ENCODE results near the gene DHRS1.

DHRS1 gene

DNA sequence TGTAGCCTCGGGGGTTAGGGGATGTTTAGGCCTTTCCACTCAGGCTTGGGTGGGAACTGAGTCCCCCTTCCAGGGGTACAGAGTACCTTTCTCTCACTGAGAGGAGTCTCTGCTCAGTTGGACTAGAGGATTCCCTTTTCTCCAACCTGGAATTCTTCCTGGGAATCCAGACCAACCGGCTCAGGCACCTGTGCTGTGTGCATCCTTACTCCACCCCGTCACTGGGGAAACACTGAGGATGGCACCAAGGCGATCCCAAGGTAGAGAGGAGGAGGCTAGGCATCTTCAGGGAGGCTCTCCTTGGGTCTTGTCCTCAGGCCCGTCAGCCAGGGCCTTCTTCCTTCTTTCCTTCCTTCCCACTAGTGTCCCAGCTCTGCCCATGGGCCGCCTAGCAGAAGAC lies 35.7 kb downstream of the DHRS1 start:
- no peak for DNase-seq (ENCODE audit: low read depth, low spot score)

DNA sequence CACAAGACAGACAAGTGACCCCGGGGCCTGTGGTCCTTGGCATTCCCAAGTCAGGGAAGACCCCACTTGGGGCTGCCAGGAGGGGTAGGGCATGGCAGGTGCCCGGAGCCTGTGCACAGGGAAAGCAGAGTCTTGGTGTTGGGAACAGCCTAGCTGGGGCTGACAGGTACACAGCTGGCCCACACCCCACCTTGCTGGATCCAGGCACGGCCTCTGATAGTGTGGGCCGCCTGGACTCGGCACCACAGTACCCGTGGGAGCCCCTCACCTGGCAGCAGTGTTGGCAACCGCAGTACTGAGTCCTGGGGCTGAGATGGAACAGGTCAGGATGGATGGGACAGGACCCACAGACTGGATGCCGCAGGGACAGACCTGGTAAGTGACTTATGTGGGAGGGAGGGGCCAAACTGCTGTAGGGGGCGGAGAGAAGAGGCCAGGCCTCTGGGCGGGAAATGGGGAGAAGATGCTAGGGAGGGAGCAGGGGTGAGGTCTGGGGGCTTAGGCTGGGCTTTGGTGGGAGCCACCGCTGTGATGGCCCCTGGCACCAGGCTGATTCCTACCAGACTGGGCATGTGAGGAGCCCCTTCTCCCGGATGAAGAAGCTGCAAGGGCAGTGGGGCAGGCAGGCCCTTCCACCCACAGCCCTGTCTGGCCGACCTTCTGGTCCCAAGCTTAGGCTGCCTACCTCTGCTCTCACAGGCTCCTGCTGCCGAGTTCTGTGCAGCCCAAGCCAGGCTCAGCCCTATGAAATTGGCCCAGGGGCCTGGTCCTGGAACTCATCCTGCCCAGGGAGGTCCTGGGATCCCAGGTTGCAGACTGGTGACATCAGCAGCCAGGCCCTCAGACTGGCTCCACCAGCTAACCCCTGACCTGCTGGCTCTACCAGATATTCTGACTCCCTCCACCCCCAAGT lies 36.5 kb downstream of the DHRS1 start, which contains the start of gene TGM1:
Gene TGM1 (minus strand): TSS at position 357 of the 913 bp plus-strand sequence. CDS start 825 bp downstream, outside the sequence.
- peak; percentile 92 for DNase-seq (ENCODE audit: low read depth, low spot score)

DNA sequence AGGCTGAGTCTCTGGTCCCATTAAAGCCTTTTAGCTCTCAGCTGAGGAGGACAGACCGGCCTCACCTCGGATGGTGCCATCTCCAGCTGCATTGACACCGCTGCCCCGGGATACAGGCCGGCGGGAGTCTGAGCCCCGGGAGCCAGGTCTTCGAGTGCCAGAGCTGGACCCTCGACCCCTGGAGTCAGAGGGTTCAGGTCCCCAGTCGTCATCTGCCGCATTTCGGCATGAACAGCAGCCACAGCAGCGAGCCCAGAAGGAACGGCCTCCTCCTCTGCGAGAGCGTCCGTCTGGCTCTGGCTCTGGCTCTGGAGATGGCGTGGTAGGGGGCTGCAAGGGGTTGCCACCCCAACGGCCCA lies 37.6 kb downstream of the DHRS1 start:
- DNase-seq (ENCODE audit: low read depth, low spot score) = no peak

DNA sequence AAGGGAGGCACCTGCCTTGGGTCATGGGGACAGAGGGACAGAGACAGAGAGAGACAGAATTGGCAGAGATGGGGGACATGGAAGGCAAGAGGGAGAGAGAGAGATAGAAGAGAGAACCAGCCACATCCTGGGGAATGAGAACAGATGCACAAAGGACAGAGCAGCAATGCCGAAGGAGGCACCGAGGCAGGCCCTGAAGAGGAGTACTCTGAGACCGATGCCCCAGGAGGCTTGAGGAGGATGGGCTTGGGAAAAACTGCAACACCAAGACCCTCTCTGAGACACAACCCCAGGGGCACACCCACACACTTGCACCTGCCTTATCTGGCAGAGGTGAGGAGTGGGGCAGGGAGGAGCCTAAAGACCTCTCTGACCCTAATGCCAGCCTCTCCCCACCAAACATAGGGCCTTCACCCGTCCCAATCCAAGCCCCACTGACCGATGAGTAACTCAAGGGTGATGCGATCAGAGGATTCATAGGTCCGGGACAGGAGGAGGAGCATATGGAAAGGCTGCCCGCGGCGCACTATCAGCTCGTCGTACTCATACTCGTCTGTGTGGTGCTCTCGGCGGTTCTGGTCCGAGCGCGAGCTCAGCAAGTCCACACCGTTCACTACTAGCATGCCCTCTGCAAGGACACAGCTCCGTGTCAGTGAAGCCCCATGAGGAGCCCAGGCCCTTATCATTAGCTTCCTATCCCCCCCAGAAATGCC lies 38.2 kb downstream of the DHRS1 start:
- no peak for DNase-seq (ENCODE audit: low read depth, low spot score)

DNA sequence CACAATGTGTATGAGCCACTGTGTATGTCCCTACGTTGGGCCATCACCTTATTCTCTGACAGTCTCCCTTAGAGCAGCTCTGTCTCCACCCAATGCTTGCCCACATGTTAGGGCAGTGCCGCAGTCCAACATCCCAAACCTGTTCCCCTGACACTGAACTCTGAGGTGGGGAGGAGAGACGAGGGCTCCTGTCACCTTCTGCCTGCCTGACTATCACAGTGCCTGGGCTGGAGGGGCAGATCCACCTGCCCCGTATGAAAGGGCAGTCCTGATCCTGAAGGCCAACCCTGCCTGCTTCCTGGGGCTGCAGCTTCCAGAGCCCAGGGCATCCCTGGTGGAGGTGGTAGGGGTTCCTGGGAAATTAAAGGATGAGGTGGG lies 38.8 kb downstream of the DHRS1 start:
- no peak for DNase-seq (ENCODE audit: low read depth, low spot score)

DNA sequence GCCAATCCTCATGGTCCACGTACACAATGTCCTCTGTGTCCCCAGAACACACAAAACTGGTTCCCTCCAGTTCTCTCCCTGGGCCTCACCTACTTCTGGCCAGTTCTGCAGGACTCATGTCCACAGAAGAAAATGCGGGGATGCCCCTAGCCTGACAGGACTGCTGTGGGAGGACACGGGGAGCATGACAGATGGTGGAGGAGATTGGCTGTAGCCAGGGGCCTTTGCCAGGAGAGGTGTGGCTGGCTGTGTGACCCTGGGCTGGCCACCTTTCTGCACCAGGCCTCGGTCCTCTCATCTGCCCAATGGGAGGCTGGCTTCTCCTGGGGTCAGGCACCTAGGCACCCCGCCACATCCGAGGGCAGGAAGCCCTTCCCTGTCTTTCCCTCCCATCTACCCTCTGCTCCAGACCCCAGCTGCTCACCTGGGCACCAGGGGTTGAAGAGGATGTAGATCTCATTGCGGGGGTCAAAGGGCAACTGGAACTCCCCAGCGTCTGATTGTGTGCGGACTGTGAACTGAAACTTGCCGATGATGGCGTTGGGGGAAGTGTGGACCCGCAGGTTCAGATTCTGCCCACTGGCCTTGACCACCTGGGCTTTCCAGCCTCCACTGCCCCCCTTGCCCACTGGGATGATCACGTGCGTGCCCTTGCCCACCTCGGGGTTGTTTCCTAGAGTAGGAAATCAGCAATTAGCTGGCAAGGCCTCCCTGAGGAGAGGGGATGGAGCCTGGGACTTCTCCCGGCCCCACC lies 39.4 kb downstream of the DHRS1 start:
- no peak for DNase-seq (ENCODE audit: low read depth, low spot score)

DNA sequence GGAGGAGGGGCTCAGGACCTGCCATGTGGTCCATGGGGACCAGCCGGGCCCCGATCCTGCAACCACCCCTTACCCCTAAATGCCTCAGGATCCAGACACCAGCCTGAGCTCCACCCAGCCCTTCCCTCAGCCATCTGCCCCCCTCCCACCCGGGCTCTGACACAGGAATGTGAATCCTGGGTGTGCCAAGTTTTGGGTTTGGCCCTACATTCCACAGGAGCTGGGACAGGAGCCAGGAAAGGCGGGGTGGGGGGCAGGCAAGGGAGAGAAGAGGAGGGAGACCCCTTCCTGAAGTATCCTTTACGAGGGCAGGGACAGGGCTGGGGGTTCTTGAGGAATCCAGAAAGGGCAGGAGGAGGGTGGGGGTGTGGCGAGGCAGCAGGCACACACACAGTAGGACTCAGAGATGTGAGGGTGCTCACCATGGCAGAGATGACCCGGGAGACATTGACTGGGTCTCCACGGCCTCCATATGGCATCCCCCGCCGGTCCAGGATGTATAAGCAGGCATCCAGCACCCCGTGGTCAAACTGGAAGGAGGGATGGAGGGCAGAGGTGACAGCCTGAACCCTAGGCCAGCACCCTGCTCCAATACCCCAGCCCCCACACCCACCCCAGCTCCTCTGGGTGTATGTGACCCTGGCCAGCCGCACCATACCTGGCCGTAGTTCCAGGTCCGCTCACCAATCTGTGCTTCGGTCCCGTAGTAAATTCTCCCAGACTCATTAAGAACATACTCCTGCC lies 40.1 kb downstream of the DHRS1 start:
- DNase-seq (ENCODE audit: low read depth, low spot score) = no peak

DNA sequence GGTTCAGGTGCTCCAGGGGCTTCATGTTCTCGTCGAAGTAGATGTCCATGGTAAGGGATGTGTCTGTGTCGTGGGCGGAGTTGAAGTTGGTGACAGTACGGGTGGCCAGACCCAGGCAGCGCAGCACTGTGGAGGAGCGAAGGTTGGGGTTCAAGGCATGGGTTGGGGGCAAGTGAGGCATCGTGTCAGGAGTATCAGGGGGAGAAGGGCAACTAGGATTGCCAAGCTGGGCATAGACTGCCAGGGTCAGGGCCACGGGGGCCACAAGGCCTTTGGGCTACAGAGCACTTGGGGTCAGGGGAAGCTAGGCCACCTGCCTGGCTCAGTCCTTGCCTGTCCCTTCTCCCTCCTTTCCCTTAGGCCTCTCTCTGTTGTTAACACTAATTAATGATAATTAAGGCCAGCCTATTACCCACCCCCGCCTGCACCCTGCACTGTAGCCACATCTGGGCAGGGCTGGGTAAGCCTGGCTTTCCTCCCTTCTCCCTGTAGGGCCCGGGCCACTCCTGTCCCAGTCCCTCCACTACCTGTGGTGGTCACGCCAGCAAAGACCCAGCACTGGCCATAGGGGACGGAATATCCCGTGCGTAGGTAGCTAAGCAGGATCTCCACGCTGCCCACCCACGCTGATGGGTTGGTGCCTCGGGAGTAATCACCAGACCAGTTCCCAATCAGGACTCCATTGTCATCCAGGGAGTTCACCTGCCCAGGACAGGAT lies 40.9 kb downstream of the DHRS1 start:
- no peak for DNase-seq (ENCODE audit: low read depth, low spot score)

DNA sequence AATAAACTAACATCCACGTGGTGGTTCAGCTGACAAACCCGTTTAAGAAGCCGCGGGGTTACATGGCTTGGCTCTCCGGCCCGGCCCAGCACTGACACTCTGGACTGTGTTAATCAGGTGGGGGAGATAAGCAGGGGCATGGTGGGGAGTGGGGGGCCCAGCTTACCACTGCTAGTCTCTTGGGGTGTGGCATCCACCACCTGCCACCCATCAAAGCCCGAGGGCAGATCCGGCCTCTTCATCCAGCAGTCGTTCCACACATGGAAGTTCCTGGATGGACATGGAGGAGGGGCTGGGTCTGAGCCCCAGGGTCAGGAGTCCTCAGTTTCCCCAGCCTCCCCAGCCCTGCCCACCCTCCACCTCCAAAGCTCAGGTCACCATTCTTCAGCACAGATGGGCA lies 41.5 kb downstream of the DHRS1 start:
- DNase-seq (ENCODE audit: low read depth, low spot score) = no peak

DNA sequence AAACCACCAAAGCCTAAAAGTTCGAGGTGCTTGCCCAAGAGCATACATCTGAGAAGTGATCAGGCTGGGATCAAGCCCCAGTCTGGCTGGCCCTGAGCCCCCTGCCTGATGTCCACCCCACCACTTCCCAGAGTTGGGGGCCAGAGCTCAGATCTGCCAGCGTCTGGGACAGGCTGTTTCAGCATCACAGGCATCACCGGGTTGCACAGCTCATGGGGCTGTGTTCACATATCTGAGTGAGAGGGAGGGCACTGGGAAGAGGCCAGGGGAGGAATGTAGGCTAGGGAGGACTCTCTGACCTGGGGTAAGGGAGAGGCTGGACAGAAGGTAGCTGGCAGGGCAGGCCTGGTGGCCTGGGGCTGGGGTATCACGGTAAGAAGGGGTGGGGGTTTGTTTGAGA lies 42.6 kb downstream of the DHRS1 start:
- DNase-seq (ENCODE audit: low read depth, low spot score) = no peak

DNA sequence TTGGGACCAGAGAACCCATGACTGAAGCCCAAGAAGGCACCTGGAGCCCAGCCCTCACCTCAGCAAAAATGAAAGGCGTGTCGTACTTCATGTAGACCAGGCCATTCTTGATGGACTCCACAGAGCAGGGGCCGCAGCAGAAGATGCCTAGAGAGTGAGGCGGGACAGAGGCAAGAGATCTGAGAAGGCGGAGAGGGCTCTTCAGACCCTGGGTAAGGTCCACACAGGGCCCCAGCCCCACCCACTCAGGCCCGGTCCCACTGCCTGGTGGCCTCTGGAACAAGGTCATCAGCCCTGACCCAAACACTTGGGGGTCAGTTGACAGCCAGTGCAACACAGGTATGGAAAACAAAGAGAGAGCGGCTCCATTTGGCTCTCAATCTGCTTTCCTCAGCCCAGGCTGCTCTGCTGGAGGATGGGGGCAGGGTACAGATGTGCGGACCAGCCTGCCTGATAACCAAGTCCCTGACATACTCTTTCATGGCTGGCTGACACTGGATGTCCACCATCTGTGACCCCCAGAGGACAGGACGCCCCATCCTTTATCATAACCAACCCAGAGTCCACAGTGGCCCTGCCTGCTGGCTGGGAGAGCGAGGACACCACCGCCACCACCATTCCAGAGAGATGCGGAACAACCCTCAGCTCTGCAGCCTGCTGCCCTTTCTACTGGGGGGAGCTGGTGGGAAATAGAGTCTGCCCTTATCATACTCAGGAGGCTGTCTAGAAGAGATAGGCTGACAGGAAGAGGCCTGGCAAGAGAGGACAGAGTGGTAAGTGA lies 43.5 kb downstream of the DHRS1 start:
- DNase-seq (ENCODE audit: low read depth, low spot score) = no peak

DNA sequence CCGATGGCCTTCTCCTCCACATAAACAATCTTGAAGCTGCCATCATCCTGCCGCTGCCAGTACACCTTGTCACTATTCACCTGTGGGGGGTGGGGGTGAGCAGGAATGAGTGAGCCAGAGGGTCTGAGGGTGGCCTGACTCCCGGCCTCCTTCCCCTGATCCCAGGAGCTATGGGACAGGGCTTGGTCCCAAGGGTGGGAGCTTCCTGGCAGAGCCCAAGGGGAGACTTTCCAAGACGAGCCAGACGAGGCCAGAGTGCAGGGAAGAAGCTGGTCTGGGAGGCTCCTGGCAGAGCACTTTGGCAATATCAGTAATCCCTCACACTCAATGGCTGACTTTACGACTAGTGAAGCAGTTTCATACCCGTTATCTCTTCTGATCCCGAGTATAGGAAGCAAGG lies 44.1 kb downstream of the DHRS1 start:
- no peak for DNase-seq (ENCODE audit: low read depth, low spot score)

DNA sequence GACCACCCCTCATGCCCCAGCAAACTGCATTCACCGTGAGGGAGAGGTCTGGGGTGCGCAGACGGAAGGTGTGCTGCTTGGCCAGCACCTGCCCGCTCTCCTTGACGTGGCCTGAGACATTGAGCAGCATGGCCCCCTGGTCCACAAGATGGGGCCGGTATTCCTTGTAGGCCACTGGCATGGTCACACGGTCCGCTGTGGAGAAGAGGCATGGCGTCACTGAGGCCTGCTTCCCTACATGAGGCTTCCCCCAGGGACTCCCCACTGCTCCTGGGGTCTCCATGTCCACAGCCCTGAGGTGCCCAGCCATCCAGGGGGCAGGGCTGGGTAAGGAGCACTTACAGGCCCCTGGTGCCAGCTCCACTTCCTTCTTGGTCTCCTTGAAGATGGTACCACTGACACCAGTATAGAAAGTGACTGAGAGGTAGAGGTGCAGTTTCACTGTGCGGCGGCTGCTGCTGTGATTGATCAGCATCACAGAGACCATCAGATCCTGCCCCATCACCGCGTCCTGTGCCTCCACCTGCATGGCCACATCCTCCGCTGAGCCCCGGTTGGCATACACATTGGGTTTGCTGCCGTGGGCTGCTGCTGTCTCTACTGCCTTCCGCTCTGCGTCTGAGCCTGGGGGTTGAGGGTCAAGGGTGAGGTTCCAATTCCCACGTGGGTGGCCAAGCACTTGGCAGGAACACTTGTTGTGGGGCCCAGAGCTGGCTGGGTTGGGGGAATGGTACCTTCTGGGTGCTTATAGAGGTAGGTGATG lies 44.8 kb downstream of the DHRS1 start:
- no peak for DNase-seq (ENCODE audit: low read depth, low spot score)

DNA sequence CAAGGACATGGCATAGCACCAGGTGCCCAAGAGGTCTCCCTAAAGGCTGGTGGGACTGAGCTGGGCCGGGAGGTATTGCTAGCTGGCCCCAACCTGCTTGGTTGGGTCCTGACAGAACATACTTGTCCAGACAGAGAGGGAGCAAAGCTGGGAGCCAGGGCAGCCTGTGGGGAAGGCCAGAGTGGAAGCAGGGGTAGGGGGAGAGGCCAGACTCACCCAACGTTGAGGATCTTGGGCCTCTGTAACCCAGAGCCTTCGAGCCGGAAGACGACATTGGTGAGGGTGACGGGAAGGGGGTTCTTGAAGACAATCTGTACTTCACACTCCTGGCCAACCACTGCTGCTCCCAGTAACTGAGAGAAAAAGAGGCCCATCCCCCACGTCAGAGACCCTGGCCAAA lies 45.6 kb downstream of the DHRS1 start:
- no peak for DNase-seq (ENCODE audit: low read depth, low spot score)

DNA sequence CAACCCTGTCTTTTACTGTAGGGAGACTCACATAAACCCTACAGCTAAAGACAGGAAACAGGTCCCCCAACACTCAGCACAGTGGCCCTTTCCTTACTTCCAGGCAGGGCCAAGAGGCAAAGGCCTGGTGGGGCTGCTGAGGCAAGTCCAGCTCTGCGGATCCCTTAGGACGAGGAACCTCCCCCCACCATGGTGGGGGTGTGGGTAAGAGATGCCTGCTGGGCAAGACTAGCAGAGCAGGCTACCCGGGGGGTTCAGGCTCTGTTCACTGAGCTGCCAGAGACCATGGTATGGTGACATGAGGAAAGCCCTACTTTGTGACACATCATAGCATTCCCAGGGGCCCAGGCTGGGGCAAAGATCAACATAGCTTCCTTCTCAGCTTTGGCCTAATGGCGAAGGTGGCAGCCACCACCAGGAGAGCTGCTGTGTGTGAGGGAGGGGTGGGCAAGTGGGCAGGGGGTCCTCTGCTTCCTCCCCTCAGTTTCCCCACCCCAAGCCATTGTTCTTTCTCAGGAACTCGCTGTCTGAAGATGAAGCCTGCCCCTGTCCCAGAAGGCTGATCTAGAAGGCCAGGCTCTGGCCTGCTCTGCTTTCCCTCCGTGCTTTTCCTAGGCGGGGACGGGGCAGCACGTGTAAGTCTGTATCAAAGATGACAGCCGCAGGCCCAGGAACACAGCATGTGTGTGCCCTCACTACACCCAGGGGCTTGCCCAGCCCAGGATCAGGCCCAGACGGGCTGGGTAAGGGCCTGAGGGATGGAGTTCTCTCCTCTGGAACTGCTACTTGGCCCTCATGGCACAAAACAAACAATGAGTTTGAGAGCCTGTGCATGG lies 47.1 kb downstream of the DHRS1 start:
- DNase-seq (ENCODE audit: low read depth, low spot score) = no peak

DNA sequence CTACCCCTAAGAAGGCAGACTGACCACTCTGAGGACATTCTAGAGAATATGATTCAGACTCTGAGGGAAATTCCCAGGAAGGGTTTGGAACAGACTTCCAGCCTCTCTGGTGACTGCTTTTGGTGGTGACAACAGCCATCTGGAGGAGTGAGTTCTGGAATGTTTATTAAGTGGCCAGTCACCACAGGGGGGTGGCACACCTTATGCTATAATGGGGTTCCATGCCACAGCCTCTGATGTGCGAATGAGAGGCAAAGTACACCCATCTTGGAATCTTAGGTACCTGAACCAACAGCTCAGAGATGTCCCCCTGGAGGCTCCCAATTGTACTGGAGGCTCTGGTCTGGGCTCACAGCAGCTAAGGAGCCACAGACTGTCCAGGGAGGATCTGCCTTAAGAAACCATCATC lies 47.7 kb downstream of the DHRS1 start:
- DNase-seq (ENCODE audit: low read depth, low spot score) = no peak

DNA sequence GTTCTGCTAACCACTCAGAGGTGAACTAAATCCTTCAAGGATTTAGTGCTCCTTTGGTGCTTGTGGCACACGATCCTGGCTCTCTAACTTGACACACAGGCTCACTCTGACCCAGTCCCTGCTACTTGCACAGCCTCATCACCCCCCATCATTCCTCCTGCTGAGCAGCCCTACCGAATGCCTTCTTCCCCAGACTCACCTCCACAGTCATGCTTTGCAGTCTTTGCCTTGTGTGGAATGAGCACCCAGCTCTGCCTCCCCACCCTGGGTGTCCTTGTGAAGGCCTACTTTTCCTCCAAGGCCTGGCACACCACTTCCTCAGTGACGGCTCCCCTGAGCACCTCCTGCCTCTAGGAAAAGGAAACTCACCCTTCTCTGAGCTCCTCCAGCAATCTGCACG lies 49.2 kb downstream of the DHRS1 start:
- DNase-seq (ENCODE audit: low read depth, low spot score) = no peak

DNA sequence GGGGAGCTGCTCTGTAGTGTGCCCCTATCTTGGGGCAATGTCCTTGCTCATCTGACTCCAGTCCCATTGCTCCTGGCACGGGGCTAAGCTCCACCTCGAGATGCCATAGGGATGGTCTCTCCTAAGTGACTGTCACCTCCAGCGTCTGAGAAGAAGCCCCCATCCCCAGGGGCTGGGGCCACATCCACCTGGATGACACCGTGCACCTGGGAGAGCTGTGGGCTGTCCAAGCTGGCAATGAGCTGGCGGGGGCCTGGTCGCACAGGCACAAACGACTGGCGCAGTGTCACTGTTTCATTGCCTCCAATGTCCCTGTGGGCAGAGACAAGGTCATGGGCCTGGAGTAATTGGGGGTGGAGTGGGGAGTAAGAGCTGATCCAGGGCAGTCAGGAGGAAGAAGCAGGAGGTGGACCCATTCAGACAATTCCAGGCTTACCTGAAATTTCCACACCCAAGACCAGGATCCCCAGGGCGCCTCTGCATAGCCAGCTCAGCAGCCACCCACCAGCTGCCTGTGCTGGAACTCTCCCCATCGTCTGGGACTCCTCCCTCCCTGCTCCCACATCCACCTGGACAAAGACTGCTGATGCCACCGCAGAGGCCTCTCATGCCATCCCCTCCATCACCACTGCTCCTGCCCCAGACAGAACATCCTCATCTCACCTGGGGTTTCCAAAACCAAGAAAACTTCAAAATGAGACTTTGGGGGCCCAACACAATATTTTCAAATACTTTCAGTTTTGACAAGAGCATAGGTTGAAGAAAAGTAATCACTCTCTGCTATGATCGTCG lies 50.2 kb downstream of the DHRS1 start:
- DNase-seq (ENCODE audit: low read depth, low spot score) = no peak

All from ELF-1 (cell line).